Endothelial cell (in vitro differentiated cells): ENCODE results near the gene CYP8B1. TPM values are rescaled to one million over a fixed set of nuclear protein-coding genes. Genes with fewer than 3 reads are reported as not detected.

Experiments
- DNase-seq: peaks from one replicate; pipeline ENCODE4 v3.0.0; 2021; ENCODE audit warnings: low spot score
- H3K27ac Mint-ChIP-seq: one replicate; pipeline ENCODE4 v1.8.0; 2021; ENCODE audit warnings: mixed read lengths, inconsistent platforms; ENCODE audit not compliant: unreplicated experiment
- H3K27me3 Mint-ChIP-seq: one replicate; pipeline ENCODE4 v1.8.0; 2021; ENCODE audit warnings: mild to moderate bottlenecking, moderate library complexity, mixed read lengths, inconsistent platforms; ENCODE audit not compliant: unreplicated experiment
- H3K36me3 Mint-ChIP-seq: one replicate; pipeline ENCODE4 v1.8.0; 2021; ENCODE audit warnings: mild to moderate bottlenecking, low read depth, mixed read lengths, inconsistent platforms; ENCODE audit not compliant: unreplicated experiment
- H3K4me1 Mint-ChIP-seq: one replicate; pipeline ENCODE4 v1.8.0; 2021; ENCODE audit warnings: mild to moderate bottlenecking, mixed read lengths, inconsistent platforms; ENCODE audit not compliant: unreplicated experiment
- H3K4me3 Mint-ChIP-seq: one replicate; pipeline ENCODE4 v1.8.0; 2021; ENCODE audit warnings: mild to moderate bottlenecking, mixed read lengths, inconsistent platforms; ENCODE audit not compliant: unreplicated experiment
- H3K9me3 Mint-ChIP-seq: one replicate; pipeline ENCODE4 v1.8.0; 2021; ENCODE audit warnings: mixed read lengths, inconsistent platforms; ENCODE audit not compliant: unreplicated experiment
- total RNA-seq: library from RNA; stranded (reverse); fragmentation: NEBNext Ultra II Directional; extraction: Animal tissue kit (Norgen Biotek cat#: 25700); gene quantifications from one replicate; pipeline ENCODE4 v1.2.1, GENCODE V29; 2021; ENCODE audit not compliant: unreplicated experiment
- TF ChIP-seq, protein P1 (sequence below): fragments of 200-600 bp; sonication (generic); IDR thresholded peaks from one replicate; pipeline ENCODE4 v1.5.0; 2021; ENCODE audit warnings: antibody characterized with exemption; ENCODE audit not compliant: unreplicated experiment

CYP8B1 gene
- total RNA-seq, 1 donor from 2014 or later, result not detected

DNA sequence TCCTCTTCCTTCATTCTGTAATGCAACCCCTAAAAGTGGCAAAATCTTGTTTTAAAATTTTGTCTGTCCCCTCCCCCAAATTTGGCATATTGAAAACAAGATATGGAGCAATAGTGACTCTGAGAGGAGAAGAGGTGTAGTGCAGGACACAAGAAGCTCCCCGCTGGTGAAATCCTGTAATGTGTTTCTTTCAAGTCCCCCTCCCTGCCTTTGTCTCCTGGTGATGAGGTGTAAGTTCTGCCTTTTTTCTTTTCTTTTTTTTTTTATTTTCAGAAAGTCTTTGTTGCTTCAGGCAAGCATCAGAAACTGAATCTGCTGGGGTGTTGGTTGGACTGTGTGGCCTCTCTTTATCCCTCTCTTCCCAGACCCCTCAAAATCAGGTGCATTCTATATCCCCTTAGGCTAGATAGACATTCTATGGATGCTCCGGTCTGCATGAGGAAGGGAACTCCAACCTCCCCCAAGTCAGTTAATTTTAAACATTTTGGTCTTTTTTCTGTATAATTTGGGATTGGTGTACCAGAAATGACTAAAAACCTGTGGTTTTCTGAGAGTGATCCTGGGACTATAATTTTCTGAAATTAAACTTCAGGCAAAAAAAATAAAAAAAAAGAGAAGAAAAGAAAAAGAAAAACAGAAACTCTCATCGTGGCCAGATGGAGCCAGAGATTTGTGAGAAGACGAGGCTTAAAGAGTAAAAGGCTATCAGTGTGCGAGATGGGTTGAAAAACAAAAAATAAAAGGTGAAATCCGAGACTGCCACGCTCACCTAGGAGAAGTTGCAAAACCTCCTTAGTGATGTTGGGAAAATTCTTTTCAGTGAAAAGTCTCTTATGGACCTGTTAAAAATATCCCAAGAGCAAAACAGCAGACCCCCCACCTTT is 45.0 kb downstream of the CYP8B1 start:
- no peak for DNase-seq
- Mint-ChIP-seq H3K9me3 (no peaks in the 10 kb centered on the region), H3K27ac (no peak overlapping the region), H3K4me1 (no peaks in the 10 kb centered on the region), H3K27me3 (peaks cover 2% of the 10 kb centered on the region), H3K4me3 (no peak overlapping the region), H3K36me3 (no peaks in the 10 kb centered on the region)
- TF ChIP-seq, protein P1, sequence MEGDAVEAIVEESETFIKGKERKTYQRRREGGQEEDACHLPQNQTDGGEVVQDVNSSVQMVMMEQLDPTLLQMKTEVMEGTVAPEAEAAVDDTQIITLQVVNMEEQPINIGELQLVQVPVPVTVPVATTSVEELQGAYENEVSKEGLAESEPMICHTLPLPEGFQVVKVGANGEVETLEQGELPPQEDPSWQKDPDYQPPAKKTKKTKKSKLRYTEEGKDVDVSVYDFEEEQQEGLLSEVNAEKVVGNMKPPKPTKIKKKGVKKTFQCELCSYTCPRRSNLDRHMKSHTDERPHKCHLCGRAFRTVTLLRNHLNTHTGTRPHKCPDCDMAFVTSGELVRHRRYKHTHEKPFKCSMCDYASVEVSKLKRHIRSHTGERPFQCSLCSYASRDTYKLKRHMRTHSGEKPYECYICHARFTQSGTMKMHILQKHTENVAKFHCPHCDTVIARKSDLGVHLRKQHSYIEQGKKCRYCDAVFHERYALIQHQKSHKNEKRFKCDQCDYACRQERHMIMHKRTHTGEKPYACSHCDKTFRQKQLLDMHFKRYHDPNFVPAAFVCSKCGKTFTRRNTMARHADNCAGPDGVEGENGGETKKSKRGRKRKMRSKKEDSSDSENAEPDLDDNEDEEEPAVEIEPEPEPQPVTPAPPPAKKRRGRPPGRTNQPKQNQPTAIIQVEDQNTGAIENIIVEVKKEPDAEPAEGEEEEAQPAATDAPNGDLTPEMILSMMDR, result no peak

DNA sequence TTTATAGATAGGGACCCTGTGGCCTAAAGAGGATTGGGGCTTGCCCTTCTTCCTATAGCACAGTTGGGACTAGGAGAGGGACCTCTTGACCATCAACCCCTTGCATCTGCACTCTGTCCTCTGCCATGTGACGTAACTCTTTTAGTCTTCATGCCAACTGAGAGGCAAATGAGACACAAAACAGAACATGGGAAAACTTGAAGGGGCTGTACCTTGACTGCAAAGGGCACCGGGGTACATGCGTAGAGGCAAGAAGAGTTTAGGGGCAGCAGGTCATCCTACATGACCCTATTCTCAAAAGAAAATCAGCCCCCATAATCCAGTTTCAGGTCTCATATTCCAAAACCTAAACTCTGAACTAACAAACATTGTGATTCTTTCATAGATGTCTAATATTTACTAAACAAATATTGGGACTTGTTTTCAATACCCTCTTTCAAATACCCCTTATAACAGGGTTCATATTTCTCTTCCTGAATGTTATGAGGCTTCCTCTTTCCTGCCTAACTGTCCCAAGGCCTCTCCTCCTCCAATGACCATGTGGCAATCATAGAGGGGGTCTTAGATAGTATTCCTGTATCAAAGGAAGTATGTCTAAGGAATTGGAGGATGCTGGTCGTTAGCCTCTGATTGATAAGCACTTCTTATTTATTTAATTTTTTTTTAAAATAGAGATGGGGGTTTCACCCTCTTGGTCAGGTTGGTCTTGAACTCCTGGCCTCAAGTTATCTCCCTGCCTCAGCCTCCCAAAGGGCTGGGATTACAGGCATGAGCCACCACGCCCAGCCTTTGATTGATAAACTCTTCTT is 45.8 kb downstream of the CYP8B1 start:
- TF ChIP-seq, protein P1, result no peak
- no peak overlapping the region for H3K4me3 Mint-ChIP-seq
- H3K36me3 Mint-ChIP-seq, result no peaks in the 10 kb centered on the region
- H3K27me3 Mint-ChIP-seq, result peaks cover 2% of the 10 kb centered on the region
- H3K4me1 Mint-ChIP-seq, result no peaks in the 10 kb centered on the region
- H3K9me3 Mint-ChIP-seq, result no peaks in the 10 kb centered on the region
- no peak for DNase-seq
- no peak overlapping the region for H3K27ac Mint-ChIP-seq

DNA sequence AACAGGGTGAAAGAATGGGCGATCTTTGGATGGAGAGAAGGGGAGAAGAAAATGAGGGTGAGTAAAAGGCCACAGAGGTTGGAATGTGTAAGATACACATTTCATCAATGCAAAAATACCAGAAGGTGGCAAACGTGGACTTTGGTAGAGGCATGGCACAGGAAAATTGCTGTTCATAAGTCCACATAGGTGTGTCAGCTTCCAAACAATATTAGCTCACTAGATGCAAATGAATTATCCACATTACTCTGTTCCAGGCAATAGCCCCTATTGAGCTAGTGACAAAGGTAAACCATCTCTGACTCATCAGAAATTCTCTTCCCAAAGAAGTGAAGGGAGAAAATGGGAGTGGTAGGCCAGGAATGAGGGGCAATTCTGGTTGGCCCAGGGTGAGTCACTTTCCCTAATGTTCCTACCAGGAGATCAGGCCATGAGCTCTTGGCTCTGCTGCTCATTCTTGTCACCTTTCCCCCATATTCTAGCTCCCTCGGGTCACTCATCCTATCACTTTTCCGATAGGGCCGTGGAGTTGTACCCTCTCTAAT is 46.5 kb downstream of the CYP8B1 start:
- TF ChIP-seq, protein P1, result no peak
- Mint-ChIP-seq H3K36me3 (no peaks in the 10 kb centered on the region), H3K4me3 (no peak overlapping the region), H3K27me3 (peaks cover 2% of the 10 kb centered on the region), H3K9me3 (no peaks in the 10 kb centered on the region), H3K27ac (no peak overlapping the region), H3K4me1 (no peaks in the 10 kb centered on the region)
- no peak for DNase-seq

DNA sequence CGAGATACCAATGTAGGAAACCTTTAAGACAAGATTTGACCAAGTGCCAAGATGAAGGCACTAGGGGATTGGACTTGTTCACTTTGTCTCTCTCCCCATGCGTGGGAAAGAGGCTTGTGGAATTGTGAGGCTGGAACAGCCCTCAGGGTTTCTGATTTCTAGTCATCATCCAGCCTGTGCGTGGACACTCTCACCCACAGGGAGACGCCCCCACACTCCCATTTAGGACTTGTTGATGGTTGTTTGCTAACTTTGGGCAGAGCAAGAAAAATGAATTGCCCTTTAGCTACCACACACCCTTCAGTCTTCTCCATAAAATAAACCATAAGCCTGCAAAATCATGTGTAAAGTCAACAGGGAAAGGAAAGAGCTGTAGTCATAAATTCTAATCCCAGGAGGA is 48.0 kb downstream of the CYP8B1 start:
- Mint-ChIP-seq H3K36me3 (no peaks in the 10 kb centered on the region), H3K27ac (no peak overlapping the region), H3K9me3 (no peaks in the 10 kb centered on the region), H3K4me1 (no peaks in the 10 kb centered on the region), H3K4me3 (no peak overlapping the region), H3K27me3 (peaks cover 2% of the 10 kb centered on the region)
- no peak for DNase-seq
- TF ChIP-seq, protein P1, result no peak
